CD4-positive, alpha-beta T cell treated with Interleukin-15 for 4 hours (primary cell): ENCODE data around the gene TTC28.
"Not testable (repeated sequence)": the region's sequence is repeated elsewhere in the genome, so short reads cannot be mapped to it uniquely, and the experiment has no call there.

ENCODE experiments used
- DNase-seq: peaks from one replicate; pipeline ENCODE4 v3.0.0-alpha.2; 2020; ENCODE audit warnings: low spot score

Gene TTC28

GRCh38 chr22:28097627-28098026 lies 582.0 kb downstream of the TTC28 start:
- DNase-seq: no peak

GRCh38 chr22:28096161-28096560 lies 583.5 kb downstream of the TTC28 start:
- DNase-seq: no peak

- no peak for DNase-seq
These were observed 584.1 kb downstream of the TTC28 start for GRCh38 chr22:28095316-28096095.

GRCh38 chr22:28094771-28095170 lies 584.9 kb downstream of the TTC28 start:
- no peak for DNase-seq

DNA sequence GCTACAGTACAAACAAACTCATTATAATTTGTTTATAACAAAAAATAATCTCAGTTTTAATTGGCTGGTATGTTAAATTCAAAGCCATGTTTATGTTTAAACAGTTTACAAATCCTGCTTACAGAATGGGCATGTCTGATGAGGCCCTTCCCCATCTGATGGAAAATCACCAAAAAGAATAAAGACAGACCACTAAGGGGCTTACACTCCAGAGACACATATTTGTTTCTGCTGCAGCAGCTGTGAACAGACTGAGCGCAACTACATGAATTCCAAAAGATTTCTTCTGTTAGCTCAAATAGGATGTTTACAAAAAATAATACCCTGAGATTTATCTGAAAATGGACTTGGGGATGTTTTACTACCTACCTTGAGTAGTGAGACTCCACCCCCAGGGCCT lies 585.9 kb downstream of the TTC28 start:
- DNase-seq: no peak

DNA sequence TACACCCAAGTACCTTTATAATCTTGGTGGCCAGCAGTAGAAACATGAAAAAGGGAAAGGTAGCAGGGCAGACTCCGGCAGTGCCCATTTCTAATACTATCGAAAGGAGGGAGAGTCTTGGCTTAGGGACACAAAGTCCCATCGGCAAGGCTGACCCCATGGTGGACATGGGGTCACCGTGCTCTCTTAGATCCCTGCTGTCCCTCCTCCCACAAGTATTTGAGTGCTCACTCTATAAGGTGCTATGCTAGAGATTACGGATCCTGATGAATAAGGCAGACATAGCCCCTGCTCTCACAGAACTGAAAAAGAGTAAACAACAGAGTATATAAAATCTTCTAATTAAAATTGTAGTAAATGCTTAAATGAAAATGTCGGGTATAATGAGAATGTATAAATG lies 588.2 kb downstream of the TTC28 start:
- DNase-seq: no peak

DNA sequence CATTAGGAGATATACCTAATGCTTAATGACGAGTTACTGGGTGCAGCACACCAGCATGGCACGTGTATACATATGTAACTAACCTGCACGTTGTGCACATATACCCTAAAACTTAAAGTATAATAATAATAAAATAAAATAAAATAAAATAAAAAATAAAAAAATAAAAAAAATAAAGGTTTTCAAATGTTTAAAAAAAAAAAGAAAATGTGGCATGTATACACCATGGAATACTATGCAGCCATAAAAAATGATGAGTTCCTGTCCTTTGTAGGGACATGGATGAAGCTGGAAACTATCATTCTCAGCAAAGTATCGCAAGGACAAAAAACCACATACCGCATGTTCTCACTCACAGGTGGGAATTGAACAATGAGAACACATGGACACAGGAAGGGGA lies 590.1 kb downstream of the TTC28 start:
- not testable (repeated sequence) for DNase-seq

DNA sequence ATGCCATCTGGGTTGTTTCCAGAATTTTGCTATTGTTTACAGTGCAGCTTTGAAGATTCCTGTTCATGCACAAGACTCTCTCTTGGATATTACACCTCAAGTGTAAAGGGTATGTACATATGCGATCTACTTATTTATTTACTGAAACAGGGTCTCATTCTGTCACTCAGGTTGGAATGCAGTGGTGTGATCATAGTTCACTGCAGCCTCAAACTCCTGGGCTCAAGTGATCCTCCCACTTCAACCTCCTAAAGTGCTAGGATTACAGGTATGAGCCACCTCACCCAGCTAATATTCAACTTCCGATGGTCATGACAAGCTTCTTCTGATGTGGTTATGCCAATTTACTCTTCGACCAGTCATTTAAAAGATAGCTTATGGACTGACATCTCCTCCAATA lies 602.5 kb downstream of the TTC28 start:
- no peak for DNase-seq

DNA sequence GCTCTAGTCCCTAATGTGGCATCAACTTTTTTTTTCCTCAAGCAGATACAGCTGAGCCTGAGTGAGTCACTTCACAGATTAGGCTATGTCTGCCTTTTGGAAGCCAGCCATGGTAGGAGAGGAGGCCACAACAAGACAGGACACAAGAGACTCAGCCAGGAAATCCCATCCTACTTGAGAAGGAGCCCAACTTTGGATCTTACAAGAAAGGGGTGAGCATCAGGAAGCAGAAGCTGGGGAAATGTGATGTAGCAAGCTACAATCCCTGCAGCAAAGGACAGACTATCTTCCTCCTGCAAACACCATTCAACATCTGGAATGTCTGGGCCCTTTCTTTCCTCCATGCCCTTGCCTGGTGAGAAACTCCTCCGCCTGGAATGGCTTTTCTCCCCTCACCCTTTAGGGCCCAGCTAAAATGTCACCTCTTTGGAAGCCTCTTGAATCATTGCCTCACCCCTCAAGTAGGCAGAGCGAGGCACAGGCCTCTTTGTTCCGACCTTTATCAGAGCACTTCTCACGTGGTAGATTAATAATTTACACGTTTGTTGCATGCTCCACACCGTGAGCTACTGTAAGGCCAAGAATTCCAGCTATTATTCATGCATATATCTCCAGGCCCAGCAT lies 604.2 kb downstream of the TTC28 start:
- no peak for DNase-seq

DNA sequence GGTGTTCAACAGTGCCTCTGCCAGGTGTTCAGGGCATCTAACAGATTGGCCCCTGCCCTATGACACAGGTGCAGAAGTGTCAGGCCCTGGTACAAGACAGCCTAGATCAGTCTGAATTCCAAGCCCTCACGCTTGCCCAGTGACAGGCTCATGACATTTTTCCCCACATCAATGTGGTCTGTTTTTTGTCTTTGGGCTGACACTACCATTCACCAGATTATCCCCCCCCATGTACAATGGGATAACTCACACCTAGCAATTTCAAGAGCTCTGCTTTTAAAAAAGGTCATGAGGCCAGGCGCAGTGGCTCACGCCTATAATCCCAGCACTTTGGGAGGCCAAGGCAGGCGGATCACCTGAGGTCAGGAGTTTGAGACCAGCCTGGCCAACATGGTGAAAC lies 605.1 kb downstream of the TTC28 start:
- no peak for DNase-seq

DNA sequence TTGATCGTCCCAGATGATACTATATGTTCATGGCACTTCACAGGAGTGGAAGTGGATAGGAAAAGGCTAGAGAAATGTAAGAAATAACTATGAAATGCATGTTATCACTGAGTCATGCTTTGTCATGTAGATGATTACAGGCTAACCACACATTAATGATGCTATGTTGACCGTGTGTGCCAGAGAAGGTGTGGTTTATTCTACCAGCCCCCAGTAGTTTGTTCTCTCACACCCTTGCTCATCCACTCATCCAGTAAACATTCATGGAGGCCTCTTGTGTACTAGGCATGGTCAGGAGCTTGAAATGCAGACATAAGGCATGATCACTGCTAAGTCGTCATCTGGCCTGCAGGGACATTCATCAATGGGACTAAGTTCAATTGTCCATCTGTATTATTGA lies 607.6 kb downstream of the TTC28 start:
- no peak for DNase-seq

DNA sequence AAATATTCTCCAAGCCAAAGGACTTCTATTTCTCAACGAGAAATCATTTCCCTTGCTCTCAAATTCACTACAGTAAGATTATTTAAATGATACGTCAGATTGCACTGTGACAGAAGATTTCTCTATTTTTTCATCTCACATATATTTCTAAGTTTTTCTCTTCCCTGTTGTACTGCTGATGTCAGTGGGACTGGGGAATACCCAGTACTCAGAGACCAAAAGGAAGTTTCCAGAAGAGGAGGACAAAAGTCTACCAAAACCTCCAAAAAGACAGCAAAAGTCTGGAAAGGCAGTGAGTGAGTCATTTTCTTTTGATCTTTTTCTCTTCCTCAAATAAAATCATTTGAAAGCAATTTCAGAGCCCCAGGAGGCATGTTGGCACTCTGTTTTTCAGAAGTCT lies 610.8 kb downstream of the TTC28 start:
- no peak for DNase-seq

- DNase-seq: no peak
These were observed 614.7 kb downstream of the TTC28 start for GRCh38 chr22:28064920-28065319.

- DNase-seq: no peak
These were observed 616.0 kb downstream of the TTC28 start for GRCh38 chr22:28063656-28064055.

DNA sequence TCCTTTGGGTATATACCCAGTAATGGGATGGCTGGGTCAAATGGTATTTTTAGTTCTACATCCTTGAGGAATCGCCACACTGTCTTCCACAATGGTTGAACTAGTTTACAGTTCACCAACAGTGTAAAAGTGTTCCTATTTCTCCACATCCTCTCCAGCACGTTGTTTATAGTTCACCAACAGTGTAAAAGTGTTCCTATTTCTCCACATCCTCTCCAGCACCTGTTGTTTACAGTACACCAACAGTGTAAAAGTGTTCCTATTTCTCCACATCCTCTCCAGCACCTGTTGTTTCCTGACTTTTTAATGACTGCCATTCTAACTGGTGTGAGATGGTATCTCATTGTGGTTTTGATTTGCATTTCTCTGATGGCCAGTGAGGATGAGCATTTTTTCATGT lies 619.0 kb downstream of the TTC28 start:
- not testable (repeated sequence) for DNase-seq

DNA sequence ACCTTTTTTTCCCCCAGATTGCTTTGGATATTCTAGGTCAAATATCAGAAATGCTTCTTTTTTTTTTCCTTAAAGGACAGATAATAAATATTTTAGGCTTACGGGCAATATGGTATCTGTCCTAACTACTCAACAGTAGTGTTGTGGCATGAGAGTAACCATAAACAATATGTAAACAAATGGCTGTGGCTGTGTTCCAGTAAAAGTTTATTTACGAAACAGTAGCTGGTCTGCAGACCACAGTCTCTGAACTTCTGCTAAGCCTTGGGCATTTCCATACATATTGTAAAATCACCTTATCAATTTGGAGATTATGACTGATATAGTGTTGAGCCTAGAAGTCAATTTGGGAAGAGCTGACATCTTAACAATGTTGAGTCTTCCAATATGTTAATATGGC lies 621.6 kb downstream of the TTC28 start:
- no peak for DNase-seq

- no peak for DNase-seq
These were observed 624.8 kb downstream of the TTC28 start for GRCh38 chr22:28054819-28055208.

GRCh38 chr22:28053896-28054818 lies 625.5 kb downstream of the TTC28 start:
- no peak for DNase-seq

DNA sequence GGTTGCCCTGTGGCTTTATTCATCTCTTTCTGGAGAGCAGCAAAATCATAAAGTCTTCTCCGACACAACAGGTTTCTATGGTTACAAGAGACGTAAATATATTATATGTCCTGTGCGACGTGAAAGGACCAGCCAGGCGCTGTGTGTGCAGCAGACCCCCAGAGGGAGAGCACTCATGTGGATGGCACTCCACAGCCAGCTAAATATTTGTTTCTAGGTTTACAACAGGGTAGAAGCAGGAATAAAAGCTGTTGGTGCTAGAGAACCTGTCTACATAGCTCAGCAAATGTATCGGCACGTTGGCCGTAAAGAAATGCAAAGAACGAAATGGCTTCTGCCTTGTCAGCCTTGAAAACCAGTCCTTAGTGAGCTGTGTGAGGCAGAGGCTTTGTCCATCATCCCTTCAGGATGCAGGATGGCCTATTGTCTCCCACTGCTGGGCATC lies 626.8 kb downstream of the TTC28 start:
- no peak for DNase-seq

DNA sequence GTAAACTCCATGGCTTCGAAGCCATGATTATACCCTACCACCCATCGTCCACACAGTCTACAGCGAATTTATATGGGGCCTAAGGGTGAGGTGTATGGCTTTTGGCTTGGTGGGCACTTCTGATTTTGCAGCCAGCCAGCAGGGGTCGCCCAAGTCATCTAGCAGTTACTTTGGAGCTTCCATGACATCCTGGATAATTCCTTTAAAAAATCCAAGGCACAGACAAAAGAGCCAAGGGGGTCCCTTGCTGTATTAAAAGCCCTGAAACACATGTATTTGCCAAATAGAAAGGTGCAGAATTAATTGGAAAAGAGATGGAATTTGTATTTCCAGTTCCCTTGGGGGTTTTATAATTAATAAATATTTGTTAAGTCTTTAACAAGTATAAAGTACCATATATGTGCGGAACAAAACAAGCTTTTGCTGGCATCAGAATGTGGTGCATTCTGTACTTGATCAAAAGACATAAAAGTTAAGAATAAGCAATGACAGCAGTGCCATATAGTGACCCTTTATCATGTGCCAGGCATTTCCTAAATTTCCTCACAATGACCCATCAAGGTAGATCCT lies 627.8 kb downstream of the TTC28 start:
- DNase-seq: peak; percentile 14

- no peak for DNase-seq
These were observed 628.4 kb downstream of the TTC28 start for GRCh38 chr22:28051091-28051786.

DNA sequence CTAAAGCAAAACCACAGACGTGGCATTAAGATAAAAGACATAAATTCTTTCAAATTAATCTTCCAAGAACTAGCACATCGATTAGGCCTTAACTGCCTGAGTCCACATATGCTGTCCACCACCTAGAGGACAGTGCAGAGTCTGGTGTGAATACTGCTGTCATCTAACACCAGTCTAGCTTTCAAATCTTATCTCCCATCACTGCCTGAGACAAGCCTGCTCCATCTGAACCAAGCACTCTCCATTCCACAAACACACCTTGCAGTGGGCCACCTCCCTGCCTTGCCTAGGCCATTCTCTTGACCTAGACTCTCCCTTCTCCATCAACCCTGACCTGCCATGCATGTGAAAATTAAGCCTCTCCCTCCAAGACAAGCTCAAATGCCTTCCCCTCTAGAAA lies 631.1 kb downstream of the TTC28 start:
- no peak for DNase-seq
